Endodermal cell (in vitro differentiated cells): Measurements from ENCODE around the gene SMARCA4. TPM values are rescaled to one million over a fixed set of nuclear protein-coding genes. Genes with fewer than 3 reads are reported as not detected.

Experiments
- DNase-seq: peaks from one replicate; pipeline ENCODE4 v3.0.0-alpha.2; 2017
- H3K27ac ChIP-seq: 2 replicates; pipeline ENCODE4 v1.5.1; 2013; ENCODE audit warnings: mild to moderate bottlenecking, low read depth, low read length, moderate library complexity
- H3K27me3 ChIP-seq: 2 replicates; pipeline ENCODE4 v1.6.1; 2013; ENCODE audit warnings: mild to moderate bottlenecking, low read length, moderate library complexity; ENCODE audit not compliant: insufficient read depth, control insufficient read depth, poor library complexity, severe bottlenecking
- H3K36me3 ChIP-seq: 2 replicates; pipeline ENCODE4 v1.7.0; 2013; ENCODE audit warnings: mild to moderate bottlenecking, low read length, moderate library complexity; ENCODE audit not compliant: control insufficient read depth, insufficient read depth
- H3K4me1 ChIP-seq: one replicate; pipeline ENCODE4 v1.7.0; 2013; ENCODE audit warnings: low read length; ENCODE audit not compliant: control insufficient read depth, insufficient read depth
- H3K4me3 ChIP-seq: 2 replicates; pipeline ENCODE4 v1.5.1; 2013; ENCODE audit warnings: mild to moderate bottlenecking, low read length, moderate library complexity
- H3K9ac ChIP-seq: 2 replicates; pipeline ENCODE4 v1.6.1; 2013; ENCODE audit warnings: mild to moderate bottlenecking, low read length, moderate library complexity; ENCODE audit not compliant: poor library complexity, severe bottlenecking; ENCODE audit errors: extremely low read depth
- H3K9me3 ChIP-seq: 2 replicates; pipeline ENCODE4 v1.6.1; 2013; ENCODE audit warnings: mild to moderate bottlenecking, low read length, moderate library complexity; ENCODE audit not compliant: control insufficient read depth
- H3K27ac Mint-ChIP-seq: 2 replicates; pipeline ENCODE4 v1.8.0; 2020; ENCODE audit warnings: mixed read lengths
- H3K27me3 Mint-ChIP-seq: 2 replicates; pipeline ENCODE4 v1.8.0; 2021; ENCODE audit warnings: mild to moderate bottlenecking, mixed read lengths; ENCODE audit not compliant: insufficient read depth
- H3K36me3 Mint-ChIP-seq: 2 replicates; pipeline ENCODE4 v1.8.0; 2020; ENCODE audit warnings: low read depth, mixed read lengths
- H3K4me1 Mint-ChIP-seq: 2 replicates; pipeline ENCODE4 v1.8.0; 2020; ENCODE audit warnings: mixed read lengths
- H3K4me3 Mint-ChIP-seq: 2 replicates; pipeline ENCODE4 v1.8.0; 2020; ENCODE audit warnings: mild to moderate bottlenecking, moderate library complexity, mixed read lengths
- H3K9me3 Mint-ChIP-seq: 2 replicates; pipeline ENCODE4 v1.8.0; 2020; ENCODE audit warnings: mild to moderate bottlenecking, mixed read lengths
- CTCF ChIP-seq: fragments of 200-600 bp; sonication (generic); conservative IDR thresholded peaks from 2 replicates; pipeline ENCODE4 v1.5.0; 2021; ENCODE audit warnings: antibody characterized with exemption, mild to moderate bottlenecking
- WGBS, 2 experiments: methylation state at CpG; one replicate each; pipeline versions ENCODE4 v1.1.5 to v1.1.7; 2013; ENCODE audit warnings: missing lambda C conversion rate in 2 of 2, mixed read lengths in 1 of 2; ENCODE audit not compliant: insufficient coverage in 1 of 2, insufficient read length in 1 of 2; 5-methylcytosine and 5-hydroxymethylcytosine counted together
- total RNA-seq, 2 donors: library from RNA; stranded (reverse); fragmentation: NEBNext Ultra II Directional in 1 of 2; extraction: Animal tissue kit (Norgen Biotek cat#: 25700) in 1 of 2; gene quantifications; 2 replicates in 1 of 2; 3 replicates in 1 of 2; pipeline ENCODE4 v1.2.1, GENCODE V29; 2021

SMARCA4 gene
- total RNA-seq, 2 donors from 2014 or later: 290 to 292 TPM

DNA sequence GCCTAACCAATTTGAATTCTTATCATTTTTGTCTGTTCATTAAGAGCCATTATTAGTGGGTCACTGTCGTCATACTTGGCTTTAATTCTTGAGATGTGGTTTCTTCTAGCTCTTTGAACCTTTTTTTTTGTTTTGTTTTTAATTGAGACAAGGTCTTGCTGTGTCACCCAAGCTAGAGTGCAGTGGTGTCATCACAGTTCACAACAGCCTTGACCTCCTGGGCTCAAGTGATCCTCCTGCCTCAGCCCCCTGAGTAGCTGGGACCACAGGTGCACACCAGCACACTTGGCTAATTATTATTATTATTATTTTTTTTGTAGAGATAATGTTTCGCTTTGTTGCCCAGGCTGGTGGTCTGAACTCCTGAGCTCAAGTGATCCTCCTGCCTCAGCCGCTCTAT is 102.6 kb downstream of the SMARCA4 start:
- H3K9me3 Mint-ChIP-seq: no peaks in the 10 kb centered on the region
- H3K27me3 Mint-ChIP-seq: no peaks in the 10 kb centered on the region
- DNase-seq: no peak
- Histone ChIP-seq H3K9me3 (peaks cover 6% of the 10 kb centered on the region), H3K9ac (no peak overlapping the region), H3K36me3 (peaks cover 67% of the 10 kb centered on the region), H3K27ac (no peak overlapping the region), H3K4me3 (no peak overlapping the region), H3K27me3 (no peaks in the 10 kb centered on the region), H3K4me1 (no peaks in the 10 kb centered on the region)
- H3K4me3 Mint-ChIP-seq: no peak overlapping the region
- WGBS, 2 experiments: 83 to 100% methylated on average over 1 to 3 of the region's 3 CpGs
- peaks cover 58% of the 10 kb centered on the region for H3K36me3 Mint-ChIP-seq
- TF ChIP-seq CTCF: no peak
- no peak overlapping the region for H3K27ac Mint-ChIP-seq
- H3K4me1 Mint-ChIP-seq: no peaks in the 10 kb centered on the region

- TF ChIP-seq CTCF: no peak
- Mint-ChIP-seq H3K27ac (peak overlapping the region; percentile 68), H3K4me1 (no peaks in the 10 kb centered on the region), H3K9me3 (peaks cover 3% of the 10 kb centered on the region), H3K4me3 (no peak overlapping the region), H3K36me3 (peaks cover 51% of the 10 kb centered on the region), H3K27me3 (no peaks in the 10 kb centered on the region)
- peaks cover 55% of the 10 kb centered on the region for H3K36me3 ChIP-seq
- peaks cover 6% of the 10 kb centered on the region for H3K9me3 ChIP-seq
- DNase-seq: no peak
- peak overlapping the region; percentile 51 for H3K27ac ChIP-seq
- no peak overlapping the region for H3K4me3 ChIP-seq
- no peaks in the 10 kb centered on the region for H3K27me3 ChIP-seq
- H3K4me1 ChIP-seq: no peaks in the 10 kb centered on the region
- H3K9ac ChIP-seq: no peak overlapping the region
- WGBS, 2 experiments: 93 to 96% methylated on average over 9 to 10 of the region's 10 CpGs
These were observed 104.0 kb downstream of the SMARCA4 start for GRCh38 chr19:11064831-11065303.

DNA sequence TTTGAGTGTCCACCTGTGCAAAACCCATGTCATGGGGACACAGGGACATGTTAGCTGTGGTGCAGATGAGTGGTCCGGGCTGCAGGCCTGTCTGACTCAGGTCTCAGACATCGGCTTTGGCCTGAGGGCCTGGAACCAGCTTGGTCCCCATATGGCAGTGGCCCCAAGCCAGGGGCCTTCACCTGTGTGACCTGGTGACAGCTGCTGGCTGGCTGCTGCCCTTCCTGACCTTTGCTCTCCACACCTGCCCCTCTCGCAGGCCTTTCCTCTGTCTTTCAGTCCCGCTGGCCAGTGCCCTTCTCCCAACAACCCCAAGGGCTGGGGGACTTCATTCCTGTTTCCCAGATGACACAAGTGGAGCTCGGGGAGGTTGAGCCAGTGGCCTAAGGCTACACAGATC is 105.5 kb downstream of the SMARCA4 start:
- no peak for TF ChIP-seq CTCF
- Histone ChIP-seq H3K4me3 (no peak overlapping the region), H3K36me3 (peaks cover 44% of the 10 kb centered on the region), H3K9ac (no peak overlapping the region), H3K27me3 (no peaks in the 10 kb centered on the region), H3K4me1 (no peaks in the 10 kb centered on the region), H3K9me3 (peaks cover 6% of the 10 kb centered on the region), H3K27ac (no peak overlapping the region)
- H3K27me3 Mint-ChIP-seq: no peaks in the 10 kb centered on the region
- no peak overlapping the region for H3K27ac Mint-ChIP-seq
- peaks cover 41% of the 10 kb centered on the region for H3K36me3 Mint-ChIP-seq
- no peak for DNase-seq
- no peak overlapping the region for H3K4me3 Mint-ChIP-seq
- peaks cover 3% of the 10 kb centered on the region for H3K9me3 Mint-ChIP-seq
- 96 to 97% methylated on average over 5 of the region's 5 CpGs for WGBS, 2 experiments
- H3K4me1 Mint-ChIP-seq: no peaks in the 10 kb centered on the region
